GM23338 (cell line): Measurements from ENCODE around the gene PDE4B. TPM values are rescaled to one million over a fixed set of nuclear protein-coding genes. Genes with fewer than 3 reads are reported as not detected.

Experiments
- ATAC-seq: fragments of 200-7000 bp; cut with Tn5 transposase; 3 replicates; pipeline ENCODE4 v1.9.1; 2020
- DNase-seq: peaks from one replicate; pipeline ENCODE4 v3.0.0-alpha.2; 2015; ENCODE audit warnings: low spot score
- H2AFZ ChIP-seq: fragments of 200-600 bp; sonication (generic); 2 replicates; pipeline ENCODE4 v1.8.0; 2016; ENCODE audit warnings: antibody characterized with exemption, mild to moderate bottlenecking, moderate library complexity
- H3F3A ChIP-seq: fragments of 200-600 bp; sonication (generic); replicated peaks from 2 replicates; pipeline ENCODE4 v1.8.0; 2017; ENCODE audit warnings: antibody characterized with exemption, mixed run types, low read depth
- H3K27ac ChIP-seq: fragments of 200-600 bp; sonication (generic); 2 replicates; pipeline ENCODE4 v1.6.1; 2016; ENCODE audit warnings: low read depth
- H3K27me3 ChIP-seq: fragments of 200-600 bp; sonication (generic); 2 replicates; pipeline ENCODE4 v1.8.0; 2016; ENCODE audit warnings: mild to moderate bottlenecking, mixed run types, moderate library complexity; ENCODE audit not compliant: insufficient read depth
- H3K36me3 ChIP-seq: fragments of 200-600 bp; sonication (generic); 2 replicates; pipeline ENCODE4 v1.8.0; 2016; ENCODE audit warnings: mild to moderate bottlenecking; ENCODE audit not compliant: insufficient read depth
- H3K4me1 ChIP-seq: fragments of 200-600 bp; sonication (generic); 2 replicates; pipeline ENCODE4 v1.8.0; 2016; ENCODE audit warnings: mild to moderate bottlenecking, moderate library complexity; ENCODE audit not compliant: insufficient read depth
- H3K4me2 ChIP-seq: fragments of 200-600 bp; sonication (generic); 2 replicates; pipeline ENCODE4 v1.7.1; 2017; ENCODE audit warnings: mixed run types
- H3K4me3 ChIP-seq: fragments of 200-600 bp; sonication (generic); 2 replicates; pipeline ENCODE4 v1.6.1; 2016; ENCODE audit warnings: mixed run types
- H3K79me2 ChIP-seq: fragments of 200-600 bp; sonication (generic); replicated peaks from 2 replicates; pipeline ENCODE4 v1.8.0; 2017; ENCODE audit warnings: mild to moderate bottlenecking; ENCODE audit not compliant: insufficient read depth
- H3K9me2 ChIP-seq: fragments of 200-600 bp; sonication (generic); 2 replicates; pipeline ENCODE4 v1.8.0; 2017; ENCODE audit not compliant: insufficient read depth
- H4K20me1 ChIP-seq: fragments of 200-600 bp; sonication (generic); replicated peaks from 2 replicates; pipeline ENCODE4 v1.8.0; 2017; ENCODE audit warnings: mild to moderate bottlenecking; ENCODE audit not compliant: insufficient read depth
- H3K27ac Mint-ChIP-seq: 2 replicates; pipeline ENCODE4 v1.8.0; 2020; ENCODE audit warnings: inconsistent platforms, mild to moderate bottlenecking, moderate library complexity, mixed read lengths
- H3K27me3 Mint-ChIP-seq: 3 replicates; pipeline ENCODE4 v1.8.0; 2022; ENCODE audit warnings: low read depth, mild to moderate bottlenecking, moderate library complexity, mixed read lengths, inconsistent platforms; ENCODE audit not compliant: insufficient read depth, poor library complexity
- H3K36me3 Mint-ChIP-seq: 3 replicates; pipeline ENCODE4 v1.8.0; 2021; ENCODE audit warnings: low read depth, mild to moderate bottlenecking, inconsistent platforms, moderate library complexity, mixed read lengths
- H3K4me1 Mint-ChIP-seq: 3 replicates; pipeline ENCODE4 v1.8.0; 2020; ENCODE audit warnings: mild to moderate bottlenecking, inconsistent platforms, mixed read lengths
- H3K4me3 Mint-ChIP-seq: 3 replicates; pipeline ENCODE4 v1.8.0; 2021; ENCODE audit warnings: moderate library complexity, mild to moderate bottlenecking, inconsistent platforms, mixed read lengths
- H3K9me3 Mint-ChIP-seq: 3 replicates; pipeline ENCODE4 v1.8.0; 2020; ENCODE audit warnings: moderate library complexity, mild to moderate bottlenecking, inconsistent platforms, mixed read lengths
- CREB1 ChIP-seq: fragments of 250-450 bp; sonication (Bioruptor Pico); IDR thresholded peaks from 2 replicates; pipeline ENCODE4 v1.5.0; 2020; ENCODE audit warnings: low read depth, mild to moderate bottlenecking, moderate library complexity
- CTCF ChIP-seq, 2 experiments: fragments of 200-600 bp in 1 of 2; sonication (generic) in 1 of 2; conservative IDR thresholded peaks; 2 replicates each; pipeline versions ENCODE4 v1.5.1 to v1.6.1; 2016 to 2017; ENCODE audit warnings: antibody characterized with exemption in 2 of 2, low read depth in 2 of 2, mild to moderate bottlenecking in 2 of 2, moderate library complexity in 1 of 2
- ETS1 ChIP-seq: IDR thresholded peaks from 2 replicates; pipeline ENCODE4 v1.6.1; 2016; ENCODE audit warnings: antibody characterized with exemption
- EZH2phosphoT487 ChIP-seq: fragments of 200-600 bp; sonication (generic); IDR thresholded peaks from one replicate; pipeline ENCODE4 v1.8.1; 2018; ENCODE audit warnings: antibody characterized with exemption; ENCODE audit not compliant: unreplicated experiment
- JUNB ChIP-seq: IDR thresholded peaks from one replicate; pipeline ENCODE4 v1.6.1; 2016; ENCODE audit warnings: antibody characterized with exemption; ENCODE audit not compliant: unreplicated experiment
- NANOG ChIP-seq: IDR thresholded peaks from 2 replicates; pipeline ENCODE4 v1.6.1; 2016; ENCODE audit warnings: antibody characterized with exemption, borderline replicate concordance
- POLR2AphosphoS5 ChIP-seq: IDR thresholded peaks from 2 replicates; pipeline ENCODE4 v1.6.1; 2016; ENCODE audit warnings: antibody characterized with exemption, low read depth
- STAT1 ChIP-seq: IDR thresholded peaks from one replicate; pipeline ENCODE4 v1.6.1; 2016; ENCODE audit warnings: antibody characterized with exemption; ENCODE audit not compliant: unreplicated experiment
- ZNF114 ChIP-seq: fragments of 250-450 bp; sonication (Bioruptor Pico); IDR thresholded peaks from 2 replicates; pipeline ENCODE4 v1.5.0; 2020; ENCODE audit warnings: mild to moderate bottlenecking, moderate library complexity
- ZNF331 ChIP-seq: fragments of 250-450 bp; sonication (Bioruptor Pico); IDR thresholded peaks from 2 replicates; pipeline ENCODE4 v1.5.0; 2020; ENCODE audit warnings: low read depth, mild to moderate bottlenecking, moderate library complexity
- polyA plus RNA-seq: library from polyadenylated mRNA; unstranded; fragments of >200 nt; fragmentation: Nextera tagmentation; extraction: Ambion mirVana; gene quantifications from 2 replicates; pipeline ENCODE4 v1.2.1, GENCODE V29; 2016
- total RNA-seq: library from RNA; depleted of rRNA; stranded (reverse); fragments of >200 nt; shearing (Covaris generic); gene quantifications from 2 replicates; pipeline ENCODE4 v1.2.3, GENCODE V29; 2014
- TF ChIP-seq, protein P1 (sequence below): fragments of 250-450 bp; sonication (Bioruptor Pico); IDR thresholded peaks from 2 replicates; pipeline ENCODE4 v1.5.0; 2020; ENCODE audit warnings: mild to moderate bottlenecking, moderate library complexity
- TF ChIP-seq, protein P2 (sequence below): IDR thresholded peaks from one replicate; pipeline ENCODE4 v1.6.1; 2018; ENCODE audit warnings: antibody characterized with exemption; ENCODE audit not compliant: unreplicated experiment

Gene PDE4B
- total and polyA plus RNA-seq, 2 experiments from 2014 or later: 14.0 to 25.6 TPM

DNA sequence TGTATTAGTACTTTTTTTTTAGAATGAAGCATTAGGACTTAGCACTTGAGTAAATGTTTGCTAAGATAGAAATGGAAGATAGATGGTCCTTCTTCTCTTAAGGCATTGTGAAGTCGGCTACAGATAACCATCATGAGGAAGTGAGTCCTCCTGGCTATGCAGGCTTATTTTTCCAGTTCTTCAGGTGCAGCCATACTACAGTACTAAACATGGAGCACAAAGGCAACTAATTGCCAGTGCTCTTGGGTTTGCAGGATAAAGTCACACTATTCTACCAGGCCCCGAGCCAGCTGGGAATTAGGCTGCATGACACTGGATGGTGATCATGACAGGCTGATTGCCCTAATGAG is 543.9 kb downstream of the PDE4B start (continued):
- TF ChIP-seq, protein P1, sequence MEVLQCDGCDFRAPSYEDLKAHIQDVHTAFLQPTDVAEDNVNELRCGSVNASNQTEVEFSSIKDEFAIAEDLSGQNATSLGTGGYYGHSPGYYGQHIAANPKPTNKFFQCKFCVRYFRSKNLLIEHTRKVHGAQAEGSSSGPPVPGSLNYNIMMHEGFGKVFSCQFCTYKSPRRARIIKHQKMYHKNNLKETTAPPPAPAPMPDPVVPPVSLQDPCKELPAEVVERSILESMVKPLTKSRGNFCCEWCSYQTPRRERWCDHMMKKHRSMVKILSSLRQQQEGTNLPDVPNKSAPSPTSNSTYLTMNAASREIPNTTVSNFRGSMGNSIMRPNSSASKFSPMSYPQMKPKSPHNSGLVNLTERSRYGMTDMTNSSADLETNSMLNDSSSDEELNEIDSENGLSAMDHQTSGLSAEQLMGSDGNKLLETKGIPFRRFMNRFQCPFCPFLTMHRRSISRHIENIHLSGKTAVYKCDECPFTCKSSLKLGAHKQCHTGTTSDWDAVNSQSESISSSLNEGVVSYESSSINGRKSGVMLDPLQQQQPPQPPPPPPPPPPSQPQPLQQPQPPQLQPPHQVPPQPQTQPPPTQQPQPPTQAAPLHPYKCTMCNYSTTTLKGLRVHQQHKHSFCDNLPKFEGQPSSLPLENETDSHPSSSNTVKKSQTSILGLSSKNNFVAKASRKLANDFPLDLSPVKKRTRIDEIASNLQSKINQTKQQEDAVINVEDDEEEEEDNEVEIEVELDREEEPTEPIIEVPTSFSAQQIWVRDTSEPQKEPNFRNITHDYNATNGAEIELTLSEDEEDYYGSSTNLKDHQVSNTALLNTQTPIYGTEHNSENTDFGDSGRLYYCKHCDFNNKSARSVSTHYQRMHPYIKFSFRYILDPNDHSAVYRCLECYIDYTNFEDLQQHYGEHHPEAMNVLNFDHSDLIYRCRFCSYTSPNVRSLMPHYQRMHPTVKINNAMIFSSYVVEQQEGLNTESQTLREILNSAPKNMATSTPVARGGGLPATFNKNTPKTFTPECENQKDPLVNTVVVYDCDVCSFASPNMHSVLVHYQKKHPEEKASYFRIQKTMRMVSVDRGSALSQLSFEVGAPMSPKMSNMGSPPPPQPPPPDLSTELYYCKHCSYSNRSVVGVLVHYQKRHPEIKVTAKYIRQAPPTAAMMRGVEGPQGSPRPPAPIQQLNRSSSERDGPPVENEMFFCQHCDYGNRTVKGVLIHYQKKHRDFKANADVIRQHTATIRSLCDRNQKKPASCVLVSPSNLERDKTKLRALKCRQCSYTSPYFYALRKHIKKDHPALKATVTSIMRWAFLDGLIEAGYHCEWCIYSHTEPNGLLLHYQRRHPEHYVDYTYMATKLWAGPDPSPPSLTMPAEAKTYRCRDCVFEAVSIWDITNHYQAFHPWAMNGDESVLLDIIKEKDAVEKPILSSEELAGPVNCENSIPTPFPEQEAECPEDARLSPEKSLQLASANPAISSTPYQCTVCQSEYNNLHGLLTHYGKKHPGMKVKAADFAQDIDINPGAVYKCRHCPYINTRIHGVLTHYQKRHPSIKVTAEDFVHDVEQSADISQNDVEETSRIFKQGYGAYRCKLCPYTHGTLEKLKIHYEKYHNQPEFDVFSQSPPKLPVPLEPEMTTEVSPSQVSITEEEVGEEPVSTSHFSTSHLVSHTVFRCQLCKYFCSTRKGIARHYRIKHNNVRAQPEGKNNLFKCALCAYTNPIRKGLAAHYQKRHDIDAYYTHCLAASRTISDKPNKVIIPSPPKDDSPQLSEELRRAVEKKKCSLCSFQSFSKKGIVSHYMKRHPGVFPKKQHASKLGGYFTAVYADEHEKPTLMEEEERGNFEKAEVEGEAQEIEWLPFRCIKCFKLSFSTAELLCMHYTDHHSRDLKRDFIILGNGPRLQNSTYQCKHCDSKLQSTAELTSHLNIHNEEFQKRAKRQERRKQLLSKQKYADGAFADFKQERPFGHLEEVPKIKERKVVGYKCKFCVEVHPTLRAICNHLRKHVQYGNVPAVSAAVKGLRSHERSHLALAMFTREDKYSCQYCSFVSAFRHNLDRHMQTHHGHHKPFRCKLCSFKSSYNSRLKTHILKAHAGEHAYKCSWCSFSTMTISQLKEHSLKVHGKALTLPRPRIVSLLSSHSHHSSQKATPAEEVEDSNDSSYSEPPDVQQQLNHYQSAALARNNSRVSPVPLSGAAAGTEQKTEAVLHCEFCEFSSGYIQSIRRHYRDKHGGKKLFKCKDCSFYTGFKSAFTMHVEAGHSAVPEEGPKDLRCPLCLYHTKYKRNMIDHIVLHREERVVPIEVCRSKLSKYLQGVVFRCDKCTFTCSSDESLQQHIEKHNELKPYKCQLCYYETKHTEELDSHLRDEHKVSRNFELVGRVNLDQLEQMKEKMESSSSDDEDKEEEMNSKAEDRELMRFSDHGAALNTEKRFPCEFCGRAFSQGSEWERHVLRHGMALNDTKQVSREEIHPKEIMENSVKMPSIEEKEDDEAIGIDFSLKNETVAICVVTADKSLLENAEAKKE (CRISPR knock-in tag): no peak
- TF ChIP-seq CREB1 (CRISPR knock-in tag): no peak

DNA sequence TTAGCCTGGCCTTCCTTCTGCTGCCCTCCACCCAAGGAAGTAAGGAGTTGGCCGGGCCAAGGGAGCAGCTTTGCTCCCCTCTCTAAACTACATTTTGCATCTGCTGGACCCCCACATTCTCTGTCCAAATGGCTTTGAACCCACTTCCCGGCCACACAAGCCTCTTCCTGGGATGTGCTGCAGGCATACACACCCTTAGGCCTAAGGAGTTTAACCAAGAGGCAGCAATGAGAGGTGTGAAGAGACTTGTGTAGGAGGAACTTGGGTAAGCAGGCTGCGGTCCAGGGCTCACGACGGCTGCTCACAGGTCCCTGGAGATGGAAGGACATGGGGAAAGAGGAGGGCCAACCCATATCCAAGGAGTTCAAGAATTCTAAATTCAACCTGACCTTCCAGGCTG is 544.6 kb downstream of the PDE4B start:
- no peak overlapping the region for H2AFZ ChIP-seq
- ATAC-seq (no peak), DNase-seq (no peak)
- peaks cover 3% of the 10 kb centered on the region for H3K27me3 Mint-ChIP-seq
- H4K20me1 ChIP-seq: no peaks in the 10 kb centered on the region
- H3K79me2 ChIP-seq: peaks cover 98% of the 10 kb centered on the region
- H3K27me3 ChIP-seq: no peaks in the 10 kb centered on the region
- no peaks in the 10 kb centered on the region for H3K9me2 ChIP-seq
- no peak overlapping the region for H3K27ac ChIP-seq
- no peak overlapping the region for H3K4me3 ChIP-seq
- no peaks in the 10 kb centered on the region for H3K9me3 Mint-ChIP-seq
- H3K27ac Mint-ChIP-seq: no peak overlapping the region
- H3K36me3 ChIP-seq: no peaks in the 10 kb centered on the region
- H3F3A ChIP-seq: no peaks in the 10 kb centered on the region; the same call in 1 of the 2 replicates
- peak overlapping the region; percentile 23; the same call in 1 of the 3 replicates for H3K4me3 Mint-ChIP-seq
- peaks cover 3% of the 10 kb centered on the region; the same call in 1 of the 3 replicates for H3K36me3 Mint-ChIP-seq
- H3K4me1 ChIP-seq: peaks cover 71% of the 10 kb centered on the region
- no peak overlapping the region for H3K4me2 ChIP-seq
- H3K4me1 Mint-ChIP-seq: peaks cover 56% of the 10 kb centered on the region
- TF ChIP-seq CTCF (conservative IDR thresholded peaks at IDR 0.05; ENCODE audit: low read depth in 2 of 2) (no peak), CREB1 (CRISPR knock-in tag) (no peak), ZNF114 (CRISPR knock-in tag) (no peak), STAT1 (no peak), EZH2phosphoT487 (no peak), ZNF331 (no peak), POLR2AphosphoS5 (no peak), ETS1 (no peak), JUNB (no peak), NANOG (no peak)
- TF ChIP-seq, protein P2, sequence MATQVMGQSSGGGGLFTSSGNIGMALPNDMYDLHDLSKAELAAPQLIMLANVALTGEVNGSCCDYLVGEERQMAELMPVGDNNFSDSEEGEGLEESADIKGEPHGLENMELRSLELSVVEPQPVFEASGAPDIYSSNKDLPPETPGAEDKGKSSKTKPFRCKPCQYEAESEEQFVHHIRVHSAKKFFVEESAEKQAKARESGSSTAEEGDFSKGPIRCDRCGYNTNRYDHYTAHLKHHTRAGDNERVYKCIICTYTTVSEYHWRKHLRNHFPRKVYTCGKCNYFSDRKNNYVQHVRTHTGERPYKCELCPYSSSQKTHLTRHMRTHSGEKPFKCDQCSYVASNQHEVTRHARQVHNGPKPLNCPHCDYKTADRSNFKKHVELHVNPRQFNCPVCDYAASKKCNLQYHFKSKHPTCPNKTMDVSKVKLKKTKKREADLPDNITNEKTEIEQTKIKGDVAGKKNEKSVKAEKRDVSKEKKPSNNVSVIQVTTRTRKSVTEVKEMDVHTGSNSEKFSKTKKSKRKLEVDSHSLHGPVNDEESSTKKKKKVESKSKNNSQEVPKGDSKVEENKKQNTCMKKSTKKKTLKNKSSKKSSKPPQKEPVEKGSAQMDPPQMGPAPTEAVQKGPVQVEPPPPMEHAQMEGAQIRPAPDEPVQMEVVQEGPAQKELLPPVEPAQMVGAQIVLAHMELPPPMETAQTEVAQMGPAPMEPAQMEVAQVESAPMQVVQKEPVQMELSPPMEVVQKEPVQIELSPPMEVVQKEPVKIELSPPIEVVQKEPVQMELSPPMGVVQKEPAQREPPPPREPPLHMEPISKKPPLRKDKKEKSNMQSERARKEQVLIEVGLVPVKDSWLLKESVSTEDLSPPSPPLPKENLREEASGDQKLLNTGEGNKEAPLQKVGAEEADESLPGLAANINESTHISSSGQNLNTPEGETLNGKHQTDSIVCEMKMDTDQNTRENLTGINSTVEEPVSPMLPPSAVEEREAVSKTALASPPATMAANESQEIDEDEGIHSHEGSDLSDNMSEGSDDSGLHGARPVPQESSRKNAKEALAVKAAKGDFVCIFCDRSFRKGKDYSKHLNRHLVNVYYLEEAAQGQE: no peak
